Aorta (tissue), 5 donors: ENCODE results near the gene COMMD6. TPM values are rescaled to one million over a fixed set of nuclear protein-coding genes. Genes with fewer than 3 reads are reported as not detected.
A peak's percentile ranks its signal among the peaks of the same experiment; 100 is the strongest.
"Not testable (repeated sequence)": the region's sequence is repeated elsewhere in the genome, so short reads cannot be mapped to it uniquely, and the experiment has no call there.

ENCODE experiments used
- ATAC-seq: fragments of 200-7000 bp; cut with Tn5 transposase; one replicate; pipeline ENCODE4 v1.9.1; 2022; ENCODE audit warnings: moderate library complexity; ENCODE audit not compliant: low FRiP score
- DNase-seq, 2 donors: peaks; one replicate each; pipeline ENCODE4 v3.0.0-alpha.2; 2020
- H3K27ac ChIP-seq, 2 donors: one replicate each; pipeline ENCODE4 v1.5.1; 2013; ENCODE audit warnings: low read length in 2 of 2, mild to moderate bottlenecking in 2 of 2, moderate library complexity in 2 of 2, control low read depth in 1 of 2, inconsistent platforms in 1 of 2, low read depth in 1 of 2
- H3K27me3 ChIP-seq, 2 donors: one replicate each; pipeline ENCODE4 v1.6.1; 2013; ENCODE audit warnings: control low read depth in 1 of 2, low read length in 1 of 2, mild to moderate bottlenecking in 1 of 2, moderate library complexity in 1 of 2; ENCODE audit not compliant: insufficient read depth in 2 of 2, control insufficient read depth in 1 of 2
- H3K36me3 ChIP-seq, 2 donors: one replicate each; pipeline ENCODE4 v1.6.1; 2013; ENCODE audit warnings: control low read depth in 1 of 2, low read length in 1 of 2, mild to moderate bottlenecking in 1 of 2; ENCODE audit not compliant: insufficient read depth in 2 of 2, control insufficient read depth in 1 of 2
- H3K4me1 ChIP-seq, 2 donors: one replicate each; pipeline ENCODE4 v1.6.1; 2013; ENCODE audit warnings: low read length in 2 of 2, control low read depth in 1 of 2, mild to moderate bottlenecking in 1 of 2, moderate library complexity in 1 of 2; ENCODE audit not compliant: insufficient read depth in 2 of 2, control insufficient read depth in 1 of 2
- H3K4me3 ChIP-seq, 2 donors: one replicate each; pipeline ENCODE4 v1.5.1; 2013; ENCODE audit warnings: low read length in 2 of 2, control low read depth in 1 of 2, mild to moderate bottlenecking in 1 of 2
- H3K9me3 ChIP-seq: one replicate; pipeline ENCODE4 v1.6.1; 2013; ENCODE audit warnings: mild to moderate bottlenecking, low read length; ENCODE audit not compliant: control insufficient read depth
- WGBS, 2 donors: extraction: QIAGEN DNeasy Blood & Tissue Kit; methylation state at CpG; one replicate each; pipeline ENCODE4 v1.1.7; 2013; 5-methylcytosine and 5-hydroxymethylcytosine counted together
- intact Hi-C, 2 donors: fragments of 100-400 bp; cut with DNase I; formaldehyde crosslinking; loops; one replicate each; pipeline versions ENCODE4 v1.14.2 to v1.15.0; 2022
- polyA plus RNA-seq, 2 donors: library from polyadenylated mRNA; stranded (reverse); fragments of 200-250 nt; gene quantifications; one replicate each; pipeline ENCODE4 v1.2.3, GENCODE V29; 2013
- total RNA-seq, 2 donors: library from RNA; stranded (reverse); fragmentation: NEBNext Ultra II Directional; extraction: Animal tissue kit (Norgen Biotek cat#: 25700); gene quantifications; one replicate each; pipeline ENCODE4 v1.2.1, GENCODE V29; 2021
- donor health status: healthy with polysubstance abuse.
- donor health status: Bipolar disorder and iron deficiency.
- donor health status: DM: no; HTN: no; CAD: no.
- donor health status: DM: no; HTN: no; CAD: no.
- donor health status: DM: yes; HTN: yes; CAD: no.

The COMMD6 gene
- total and polyA plus RNA-seq, 4 donors: 142 to 331 (median 157) TPM

DNA sequence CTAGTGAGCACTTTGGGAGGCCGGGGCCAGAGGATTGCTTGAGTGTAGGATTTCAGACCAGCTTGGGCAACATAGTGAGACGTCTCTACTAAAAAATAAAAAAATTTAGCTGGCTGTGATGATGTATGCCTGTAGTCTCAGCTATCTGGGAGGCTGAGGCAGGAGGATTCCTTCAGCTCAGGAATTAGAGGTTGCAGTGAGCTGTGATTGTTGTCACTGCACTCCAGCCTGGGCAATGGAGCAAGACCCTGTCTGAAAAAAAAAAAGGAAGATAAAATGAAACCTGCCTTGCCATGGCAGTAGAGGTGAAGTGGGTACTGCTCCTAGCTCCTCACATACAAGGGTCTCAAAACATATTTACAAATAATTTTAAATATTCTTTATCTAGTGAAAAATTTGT lies 19.3 kb upstream of the COMMD6 start:
- Histone ChIP-seq H3K27ac (no peak overlapping the region), H3K4me3 (no peak overlapping the region), H3K9me3 (no peaks in the 10 kb centered on the region), H3K36me3 (peaks cover 0 to 3% of the 10 kb centered on the region in 2 donors), H3K4me1 (no peaks in the 10 kb centered on the region), H3K27me3 (no peaks in the 10 kb centered on the region)
- 74 to 79% methylated on average over 2 of the region's 2 CpGs for WGBS, 2 donors
- intact Hi-C loops: no loop called here
- ATAC-seq: no peak
- no peak for DNase-seq

DNA sequence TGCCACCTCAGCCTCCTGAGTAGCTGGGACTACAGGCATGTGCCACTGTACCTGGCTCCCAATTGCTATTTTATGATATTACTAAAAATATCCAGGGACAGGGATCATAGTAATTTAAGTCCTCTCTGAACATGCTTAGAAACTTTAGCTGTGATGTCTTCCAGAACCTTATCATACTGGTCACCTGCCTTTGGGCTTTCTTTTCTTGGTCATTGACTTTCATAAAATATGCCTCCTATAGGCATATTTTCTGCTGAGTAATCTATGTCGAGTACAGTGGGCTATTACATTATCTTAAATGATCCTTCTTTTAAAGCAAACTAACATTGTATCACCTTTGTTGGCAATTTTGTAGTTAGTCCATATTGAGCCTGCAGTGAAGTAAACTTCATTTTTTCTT lies 18.2 kb upstream of the COMMD6 start:
- no peaks in the 10 kb centered on the region for H3K9me3 ChIP-seq
- no peaks in the 10 kb centered on the region for H3K27me3 ChIP-seq
- no peak overlapping the region for H3K4me3 ChIP-seq
- DNase-seq (no peak), ATAC-seq (no peak)
- intact Hi-C loops: no loop called here
- H3K27ac ChIP-seq: no peak overlapping the region
- peaks cover 0 to 3% of the 10 kb centered on the region in 2 donors for H3K36me3 ChIP-seq
- no peaks in the 10 kb centered on the region for H3K4me1 ChIP-seq
- WGBS, 2 donors: 78 to 81% methylated on average over 1 of the region's 1 CpG

DNA sequence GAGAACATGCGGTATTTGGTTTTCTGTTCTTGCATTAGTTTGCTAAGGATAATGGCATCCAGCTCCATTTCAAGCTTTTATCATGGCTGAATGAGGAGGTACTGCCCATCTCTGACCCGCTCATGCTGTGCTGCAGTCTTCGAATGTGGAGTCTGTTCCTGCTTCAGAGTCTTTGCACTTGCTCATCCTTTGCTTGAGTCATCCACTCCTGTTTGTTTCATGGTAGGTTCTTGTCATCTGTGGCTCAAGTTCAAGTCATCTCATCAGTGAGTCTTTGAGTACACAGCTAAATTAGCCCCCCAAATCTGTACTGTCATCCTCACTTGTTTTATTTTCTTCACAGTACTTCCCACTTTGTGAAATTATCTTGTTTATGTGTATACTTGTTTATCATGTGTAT lies 17.3 kb upstream of the COMMD6 start:
- DNase-seq (no peak), ATAC-seq (no peak)
- H3K27ac ChIP-seq: no peak overlapping the region
- no peaks in the 10 kb centered on the region for H3K27me3 ChIP-seq
- H3K4me3 ChIP-seq: no peak overlapping the region
- H3K36me3 ChIP-seq: peaks cover 0 to 3% of the 10 kb centered on the region in 2 donors
- H3K4me1 ChIP-seq: no peaks in the 10 kb centered on the region
- WGBS, 2 donors: 96 to 97% methylated on average over 3 of the region's 3 CpGs
- no peaks in the 10 kb centered on the region for H3K9me3 ChIP-seq
- intact Hi-C loops: no loop called here

DNA sequence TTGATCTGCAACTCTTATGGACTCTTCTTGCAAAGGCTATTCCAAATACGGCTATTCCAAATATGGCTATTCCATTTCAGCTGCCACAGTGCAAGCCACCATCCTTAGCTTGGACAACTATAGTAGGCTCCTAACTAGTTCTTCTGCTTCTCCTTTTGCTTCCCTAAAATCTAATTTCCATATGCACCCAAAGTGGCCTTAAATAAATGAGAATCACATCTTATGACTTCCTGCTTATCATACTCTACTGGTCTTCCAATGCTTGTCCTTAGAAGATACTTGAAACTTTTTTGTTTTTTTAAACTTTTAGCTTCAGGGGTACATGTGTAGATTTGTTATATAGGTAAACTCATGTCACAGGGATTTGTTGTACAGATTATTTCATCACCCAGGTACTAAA lies 16.8 kb upstream of the COMMD6 start:
- Histone ChIP-seq H3K9me3 (no peaks in the 10 kb centered on the region), H3K27ac (no peak overlapping the region), H3K4me1 (no peaks in the 10 kb centered on the region), H3K36me3 (peaks cover 0 to 3% of the 10 kb centered on the region in 2 donors), H3K27me3 (no peaks in the 10 kb centered on the region), H3K4me3 (no peak overlapping the region)
- ATAC-seq: no peak
- WGBS, 2 donors: 99 to 100% methylated on average over 1 of the region's 1 CpG
- no peak for DNase-seq
- intact Hi-C loops: no loop called here

DNA sequence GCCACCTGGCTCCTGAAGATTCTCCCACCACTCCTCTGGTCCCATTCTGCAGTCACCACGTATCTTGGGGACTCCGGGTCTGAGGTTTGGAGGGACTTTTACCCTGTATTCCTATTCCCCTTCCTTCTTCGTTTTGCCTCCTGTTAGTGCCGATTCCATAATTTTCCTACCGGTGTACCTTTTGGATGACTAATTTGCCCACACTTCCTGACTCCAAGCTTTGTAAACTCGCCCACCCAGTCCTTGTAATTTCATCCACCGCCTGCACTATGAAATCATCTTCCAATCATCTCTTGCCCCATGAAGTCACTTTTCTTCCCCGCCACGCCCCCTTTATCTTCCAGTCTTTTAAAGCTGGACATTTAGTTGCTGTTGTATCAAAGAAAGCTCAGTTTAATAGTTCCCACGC lies 12.5 kb upstream of the COMMD6 start:
- ATAC-seq (peak; percentile 2), DNase-seq (peak in 1 of 2 donors; percentile 50)
- peak overlapping the region; percentile 62 to 86 for H3K4me3 ChIP-seq
- peaks cover 0 to 3% of the 10 kb centered on the region in 2 donors for H3K36me3 ChIP-seq
- H3K27ac ChIP-seq: no peak overlapping the region
- H3K9me3 ChIP-seq: no peaks in the 10 kb centered on the region
- no peaks in the 10 kb centered on the region for H3K4me1 ChIP-seq
- H3K27me3 ChIP-seq: no peaks in the 10 kb centered on the region
- WGBS, 2 donors: 0 to 1% methylated on average over 10 of the region's 10 CpGs
- intact Hi-C loops: no loop called here

DNA sequence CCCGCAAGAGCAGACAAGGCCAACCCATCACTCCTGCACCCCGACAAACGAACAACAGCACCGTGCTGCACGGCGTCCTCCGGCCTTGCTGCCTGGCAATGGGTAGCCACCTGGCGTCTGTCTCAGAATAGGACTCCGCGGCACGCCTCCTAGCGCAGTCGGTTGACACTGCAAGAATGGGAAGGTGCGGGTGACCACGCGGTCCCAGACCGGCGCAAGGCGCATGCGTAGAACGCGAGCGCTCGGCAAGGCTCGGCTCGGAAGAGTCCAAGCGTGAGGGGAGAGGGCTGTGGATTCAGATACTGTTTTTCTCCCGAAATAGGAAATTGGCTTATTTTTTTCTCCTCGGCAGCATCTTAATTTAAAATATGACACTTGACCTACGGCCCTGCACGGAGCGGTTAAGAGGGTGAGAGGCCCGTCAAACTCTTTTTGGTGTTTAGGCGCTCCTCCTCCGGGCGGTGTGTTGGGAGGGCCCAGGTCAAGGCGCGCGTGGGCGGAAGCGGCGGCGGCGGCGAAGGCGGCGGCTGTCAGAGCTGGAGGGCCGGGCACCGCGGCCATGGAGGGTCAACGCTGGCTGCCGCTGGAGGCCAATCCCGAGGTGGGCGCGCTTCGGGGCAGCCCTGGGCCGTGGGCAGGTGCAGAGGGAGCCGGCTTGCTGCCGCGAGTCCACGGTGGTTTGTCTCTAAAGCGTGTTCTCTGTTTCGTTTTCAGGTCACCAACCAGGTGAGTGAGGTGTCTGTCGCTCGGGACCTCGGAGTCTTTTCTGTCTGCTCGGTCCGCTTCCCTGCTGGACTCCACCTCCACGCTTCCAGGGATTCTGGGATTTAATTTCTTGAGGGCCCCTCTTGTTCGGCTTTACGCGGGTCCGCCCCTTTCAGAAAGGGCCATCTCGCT lies 11.9 kb upstream of the COMMD6 start, which contains the start of gene UCHL3:
Gene UCHL3, plus strand, starts transcription at position 530 of the 897 bp plus-strand sequence. Its CDS starts 30 bp downstream, at position 560.
- intact Hi-C loops: loop anchor here (2.0 to 5.0 kb wide), 4 partner anchors 75 to 1778 kb away; partner anchors contain the start of gene MYCBP2 (in 1 of the 2)
- H3K36me3 ChIP-seq: peaks cover 0 to 1% of the 10 kb centered on the region in 2 donors
- peak within 1 kb of the TSS; percentile 62 to 86 for H3K4me3 ChIP-seq
- H3K27me3 ChIP-seq: no peaks in the 10 kb centered on the region
- 0% methylated on average over 70 to 74 of the region's 74 CpGs for WGBS, 2 donors
- H3K9me3 ChIP-seq: no peaks in the 10 kb centered on the region
- no peaks in the 10 kb centered on the region for H3K4me1 ChIP-seq
- no peak within 1 kb of the TSS for H3K27ac ChIP-seq
- DNase-seq: peak; percentile 97 to 99
- peak; percentile 99 for ATAC-seq

DNA sequence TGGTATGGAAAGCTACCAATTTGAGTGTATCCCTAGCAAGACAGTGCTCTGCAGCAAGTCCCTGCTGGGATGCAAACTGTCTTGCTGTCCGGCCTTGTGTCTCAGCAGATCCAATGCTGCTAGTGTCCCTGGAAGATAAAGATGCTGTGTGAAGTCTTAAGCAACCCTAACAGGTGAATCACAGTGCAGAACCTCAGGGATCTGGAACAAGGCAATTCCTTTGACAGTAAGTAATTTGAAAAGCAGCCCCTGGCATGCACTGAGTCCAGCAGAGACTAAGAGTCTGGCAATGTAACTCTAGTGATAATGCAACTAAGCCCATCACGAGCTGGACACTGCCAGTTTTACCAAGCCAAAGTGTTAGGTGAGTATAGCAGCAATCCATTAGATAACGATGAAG lies 10.3 kb upstream of the COMMD6 start:
- Histone ChIP-seq H3K27me3 (no peaks in the 10 kb centered on the region), H3K27ac (no peak overlapping the region), H3K4me3 (no peak overlapping the region), H3K36me3 (no peaks in the 10 kb centered on the region), H3K9me3 (no peaks in the 10 kb centered on the region), H3K4me1 (no peaks in the 10 kb centered on the region)
- 90 to 92% methylated on average over 3 of the region's 3 CpGs for WGBS, 2 donors
- ATAC-seq (no peak), DNase-seq (no peak)
- intact Hi-C loops: loop anchor here (2.0 to 5.0 kb wide), 4 partner anchors 77 to 1779 kb away; partner anchors contain the start of gene MYCBP2 (in 1 of the 2)

DNA sequence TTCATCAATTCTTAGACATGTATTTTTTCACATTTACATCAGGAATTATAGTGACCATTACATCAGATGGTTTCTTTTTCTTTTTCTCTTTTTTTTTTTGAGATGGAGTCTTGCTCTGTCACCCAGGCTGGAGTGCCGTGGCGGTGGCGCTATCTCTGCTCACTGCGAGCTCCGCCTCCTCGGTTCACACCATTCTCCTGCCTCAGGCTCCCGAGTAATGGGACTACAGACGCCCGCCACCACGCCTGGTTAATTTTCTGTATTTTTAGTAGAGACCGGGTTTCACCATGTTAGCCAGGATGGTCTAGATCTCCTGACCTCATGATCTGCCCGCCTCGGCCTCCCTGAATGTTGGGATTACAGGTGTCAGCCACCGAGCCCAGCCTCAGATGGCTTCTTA lies 7.7 kb upstream of the COMMD6 start:
- DNase-seq, H3K4me1 ChIP-seq, H3K27ac ChIP-seq, H3K36me3 ChIP-seq, ATAC-seq, H3K27me3 ChIP-seq, H3K9me3 ChIP-seq, H3K4me3 ChIP-seq: not testable (repeated sequence)
- WGBS, 2 donors: 89 to 90% methylated on average over 14 of the region's 14 CpGs
- intact Hi-C loops: loop anchor here (5.0 kb wide), 2 partner anchors 178 to 1782 kb away; partner anchors contain the start of gene MYCBP2 (in 1 of the 2)
